K562 (cell line): ENCODE measurements around the gene CD36. TPM values are rescaled to one million over a fixed set of nuclear protein-coding genes. Genes with fewer than 3 reads are reported as not detected.

Source experiments
- ATAC-seq: fragments of 200-7000 bp; cut with Tn5 transposase; 3 replicates; pipeline ENCODE4 v1.9.1; 2020; ENCODE audit warnings: moderate library complexity
- BruUV-seq: library from RNA; stranded (reverse); fragments of 400-500 nt; replicated peaks from 2 replicates; lab custom pipeline; 2021; lab: Mats Ljungman, UMichigan
- CTCF ChIA-PET: fragments of 300-600 bp; formaldehyde crosslinking; extraction: SDS; loops from one replicate; lab custom pipeline; 2021; ENCODE audit warnings: low intra/inter-chr PET ratio; lab: Yijun Ruan, JAX
- POLR2A ChIA-PET: fragments of 300-600, 350-650 bp; sonication (Branson Sonifier 250); formaldehyde crosslinking; extraction: SDS; loops from one replicate; lab custom pipeline; 2021; ENCODE audit warnings: antibody characterized with exemption, inconsistent platforms; lab: Yijun Ruan, JAX
- DNase-seq, 4 experiments: peaks; one replicate each; pipeline versions ENCODE4 v3.0.0 to v3.0.0-alpha.2; 2011 to 2018; ENCODE audit warnings: low spot score in 3 of 4, mixed read lengths in 3 of 4; ENCODE audit errors: extremely low read depth in 1 of 4
- FAIRE-seq: peaks from 2 replicates; lab custom pipeline; 2011; peaks lifted over from hg19 to GRCh38; lab: Jason Lieb, UNC
- H2AFZ ChIP-seq: 2 replicates; pipeline ENCODE4 v1.6.0; 2011; ENCODE audit warnings: low read depth, low read length, control low read depth, inconsistent platforms
- H3K27ac ChIP-seq: fragments of 200-600 bp; 3 replicates; pipeline ENCODE4 v1.8.0; 2011; ENCODE audit warnings: low read depth, mild to moderate bottlenecking, control low read depth, inconsistent platforms, low read length, moderate library complexity, mixed read lengths; ENCODE audit errors: extremely low read depth
- H3K27me3 ChIP-seq, 2 experiments: fragments of 300-600 bp in 1 of 2; 2 replicates in 1 of 2; 3 replicates in 1 of 2; pipeline versions ENCODE4 v1.6.0 to v1.8.0; 2011; ENCODE audit warnings: inconsistent platforms in 2 of 2, low read length in 2 of 2, mild to moderate bottlenecking in 1 of 2, mixed read lengths in 1 of 2, moderate library complexity in 1 of 2; ENCODE audit not compliant: control insufficient read depth in 2 of 2, insufficient read depth in 2 of 2
- H3K36me3 ChIP-seq: fragments of 300-600 bp; 3 replicates; pipeline ENCODE4 v1.8.0; 2011; ENCODE audit warnings: mild to moderate bottlenecking, low read length, inconsistent platforms; ENCODE audit not compliant: control insufficient read depth, insufficient read depth
- H3K4me1 ChIP-seq, 2 experiments: fragments of 200-600 bp in 1 of 2; replicated peaks in 1 of 2; 2 replicates in 1 of 2; 3 replicates in 1 of 2; pipeline versions ENCODE4 v1.5.1 to v1.8.0; 2011; ENCODE audit warnings: inconsistent platforms in 2 of 2, low read length in 2 of 2, mild to moderate bottlenecking in 1 of 2, mixed read lengths in 1 of 2, moderate library complexity in 1 of 2; ENCODE audit not compliant: control insufficient read depth in 2 of 2, insufficient read depth in 2 of 2
- H3K4me2 ChIP-seq: 2 replicates; pipeline ENCODE4 v1.6.1; 2011; ENCODE audit warnings: low read length, control low read depth, inconsistent platforms, mixed read lengths; ENCODE audit not compliant: insufficient read depth
- H3K4me3 ChIP-seq: fragments of 200-600 bp; sonication (generic), shearing (Covaris generic); 2 replicates; pipeline ENCODE4 v1.5.1; 2016; ENCODE audit warnings: control low read depth, inconsistent platforms
- H3K79me2 ChIP-seq: fragments of 200-600 bp; 3 replicates; pipeline ENCODE4 v1.8.0; 2011; ENCODE audit warnings: low read length, inconsistent platforms; ENCODE audit not compliant: control insufficient read depth, insufficient read depth
- H3K9ac ChIP-seq, 2 experiments: 2 replicates each; pipeline versions ENCODE4 v1.6.0 to v1.6.1; 2011; ENCODE audit warnings: low read depth in 2 of 2, low read length in 2 of 2, control low read depth in 1 of 2, inconsistent platforms in 1 of 2, mild to moderate bottlenecking in 1 of 2, mixed read lengths in 1 of 2; ENCODE audit not compliant: insufficient read depth in 1 of 2
- H3K9me1 ChIP-seq: one replicate; pipeline ENCODE4 v1.6.0; 2011; ENCODE audit warnings: inconsistent platforms, mild to moderate bottlenecking, low read length, moderate library complexity; ENCODE audit not compliant: control insufficient read depth, insufficient read depth
- H3K9me3 ChIP-seq: replicated peaks from 2 replicates; pipeline ENCODE4 v1.5.1; 2011; ENCODE audit warnings: low read depth, low read length, inconsistent platforms; ENCODE audit not compliant: control insufficient read depth, insufficient read depth
- H4K20me1 ChIP-seq: replicated peaks from 2 replicates; pipeline ENCODE4 v1.6.1; 2011; ENCODE audit warnings: low read length, inconsistent platforms, mixed read lengths; ENCODE audit not compliant: control insufficient read depth, insufficient read depth
- JUN ChIP-seq, 2 experiments: sonication (generic) in 1 of 2; formaldehyde crosslinking in 1 of 2; IDR thresholded peaks; 2 replicates each; pipeline versions ENCODE4 v1.6.1 to v1.8.0; 2012 to 2022; ENCODE audit warnings: borderline replicate concordance in 2 of 2, mild to moderate bottlenecking in 2 of 2, improper control_type of control experiment in 1 of 2, low read depth in 1 of 2, low read length in 1 of 2, missing genetic modification reagents in 1 of 2
- KAT7 ChIP-seq: sonication (generic); formaldehyde crosslinking; IDR thresholded peaks from 2 replicates; pipeline ENCODE4 v1.8.0; 2022; ENCODE audit warnings: missing genetic modification reagents, mild to moderate bottlenecking, borderline replicate concordance
- NR4A1 ChIP-seq, 2 experiments: fragments of 250-450 bp in 1 of 2; fragments of 450-650 bp in 1 of 2; sonication (Bioruptor Pico) in 1 of 2; IDR thresholded peaks; 2 replicates each; pipeline versions ENCODE4 v1.4.0 to v1.6.1; 2016 to 2020; ENCODE audit warnings: mild to moderate bottlenecking in 2 of 2, missing compliant biosample characterization in 1 of 2, missing genetic modification characterization in 1 of 2, moderate library complexity in 1 of 2
- RFX1 ChIP-seq: fragments of 450-650 bp; IDR thresholded peaks from 2 replicates; pipeline ENCODE4 v1.6.1; 2016; ENCODE audit warnings: mild to moderate bottlenecking, moderate library complexity
- SMARCA5 ChIP-seq: fragments of 450-650 bp; IDR thresholded peaks from 2 replicates; pipeline ENCODE4 v1.6.1; 2016
- SNIP1 ChIP-seq: fragments of 450-650 bp; IDR thresholded peaks from 2 replicates; pipeline ENCODE4 v1.7.1; 2017; ENCODE audit warnings: low read depth, mild to moderate bottlenecking
- TBL1XR1 ChIP-seq, 2 experiments: IDR thresholded peaks; 2 replicates each; pipeline ENCODE4 v1.6.1; 2012; ENCODE audit warnings: improper control_type of control experiment in 2 of 2, low read length in 2 of 2, mild to moderate bottlenecking in 1 of 2
- ZFP36 ChIP-seq: fragments of 150-350 bp; IDR thresholded peaks from 2 replicates; pipeline ENCODE4 v1.6.1; 2018; ENCODE audit warnings: low read length, low read depth; ENCODE audit not compliant: partially characterized antibody
- ZNF280B ChIP-seq: fragments of 250-450 bp; sonication (Bioruptor Pico); IDR thresholded peaks from 2 replicates; pipeline ENCODE4 v1.5.1; 2021; ENCODE audit warnings: mild to moderate bottlenecking
- ZZZ3 ChIP-seq: fragments of 450-650 bp; IDR thresholded peaks from 2 replicates; pipeline ENCODE4 v1.6.1; 2016; ENCODE audit warnings: antibody characterized with exemption, mild to moderate bottlenecking, moderate library complexity
- WGBS: fragments of 100-300 bp; shearing (Covaris generic); methylation state at CpG from one replicate; pipeline ENCODE4 v1.1.6; 2016; ENCODE audit warnings: low coverage, mixed read lengths; ENCODE audit not compliant: insufficient coverage; ENCODE audit errors: missing lambda C conversion rate; 5-methylcytosine and 5-hydroxymethylcytosine counted together
- in situ Hi-C: fragments of 300-500 bp; cut with MboI; formaldehyde crosslinking; loops from 4 replicates; pipeline ENCODE4 v1.15.0; 2018; ENCODE audit warnings: inconsistent platforms, mixed read lengths
- intact Hi-C: fragments of 100-400 bp; cut with micrococcal nuclease; formaldehyde crosslinking; loops from 2 replicates; pipeline ENCODE4 v1.14.2; 2022
- polyA plus RNA-seq, 8 experiments: library from polyadenylated mRNA; depleted of rRNA in 4 of 8; stranded (reverse) in 5 of 8; unstranded in 3 of 8; fragments of >200 nt; fragmentation: Nextera tagmentation in 2 of 8; fragmentation: Illumina TruSeq in 1 of 8; extraction: Ambion mirVana in 2 of 8; extraction: Trizol in 1 of 8; gene quantifications; 2 replicates each; pipeline versions ENCODE4 v1.2.1 to v1.2.3, GENCODE V29; 2011 to 2014; ENCODE audit warnings: inconsistent platforms in 1 of 8, missing spikeins in 1 of 8
- total RNA-seq, 7 experiments: library from RNA; depleted of rRNA in 6 of 7; stranded (reverse); fragments of >200 nt in 6 of 7; fragmentation: Illumina TruSeq in 2 of 7; extraction: Trizol in 2 of 7; gene quantifications; 2 replicates each; pipeline versions ENCODE4 v1.2.1 to v1.2.3, GENCODE V29; 2011 to 2021; ENCODE audit warnings: low replicate concordance in 1 of 7
- TF ChIP-seq, protein P1 (sequence below): sonication (generic); formaldehyde crosslinking; IDR thresholded peaks from 2 replicates; pipeline ENCODE4 v1.5.0; 2020; ENCODE audit warnings: missing genetic modification reagents
- TF ChIP-seq, protein P2 (sequence below): fragments of 250-450 bp; sonication (Bioruptor Pico); IDR thresholded peaks from 2 replicates; pipeline ENCODE4 v1.4.0; 2020; ENCODE audit warnings: mild to moderate bottlenecking

The CD36 gene
- total and polyA plus RNA-seq, 9 of the 15 experiments (the other 6 are each of a cell fraction or from before 2014, with no cell fraction given): 0.09 to 4.0 (median 0.42) TPM

GRCh38 chr7:80675090-80675489 is 36.6 kb downstream of the CD36 start (continued):
- TF ChIP-seq, protein P1, sequence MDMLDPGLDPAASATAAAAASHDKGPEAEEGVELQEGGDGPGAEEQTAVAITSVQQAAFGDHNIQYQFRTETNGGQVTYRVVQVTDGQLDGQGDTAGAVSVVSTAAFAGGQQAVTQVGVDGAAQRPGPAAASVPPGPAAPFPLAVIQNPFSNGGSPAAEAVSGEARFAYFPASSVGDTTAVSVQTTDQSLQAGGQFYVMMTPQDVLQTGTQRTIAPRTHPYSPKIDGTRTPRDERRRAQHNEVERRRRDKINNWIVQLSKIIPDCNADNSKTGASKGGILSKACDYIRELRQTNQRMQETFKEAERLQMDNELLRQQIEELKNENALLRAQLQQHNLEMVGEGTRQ: no peak
- TF ChIP-seq TBL1XR1 (IDR thresholded peaks at IDR 0.05; ENCODE audit: low read length in 2 of 2) (no peak), SNIP1 (no peak), NR4A1 (CRISPR knock-in tag; IDR thresholded peaks at IDR 0.05) (no peak), NR4A1 (tag; IDR thresholded peaks at IDR 0.05) (no peak), RFX1 (no peak), ZNF280B (CRISPR knock-in tag) (no peak)
- TF ChIP-seq, protein P2, sequence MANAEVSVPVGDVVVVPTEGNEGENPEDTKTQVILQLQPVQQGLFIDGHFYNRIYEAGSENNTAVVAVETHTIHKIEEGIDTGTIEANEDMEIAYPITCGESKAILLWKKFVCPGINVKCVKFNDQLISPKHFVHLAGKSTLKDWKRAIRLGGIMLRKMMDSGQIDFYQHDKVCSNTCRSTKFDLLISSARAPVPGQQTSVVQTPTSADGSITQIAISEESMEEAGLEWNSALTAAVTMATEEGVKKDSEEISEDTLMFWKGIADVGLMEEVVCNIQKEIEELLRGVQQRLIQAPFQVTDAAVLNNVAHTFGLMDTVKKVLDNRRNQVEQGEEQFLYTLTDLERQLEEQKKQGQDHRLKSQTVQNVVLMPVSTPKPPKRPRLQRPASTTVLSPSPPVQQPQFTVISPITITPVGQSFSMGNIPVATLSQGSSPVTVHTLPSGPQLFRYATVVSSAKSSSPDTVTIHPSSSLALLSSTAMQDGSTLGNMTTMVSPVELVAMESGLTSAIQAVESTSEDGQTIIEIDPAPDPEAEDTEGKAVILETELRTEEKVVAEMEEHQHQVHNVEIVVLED: no peak

DNA sequence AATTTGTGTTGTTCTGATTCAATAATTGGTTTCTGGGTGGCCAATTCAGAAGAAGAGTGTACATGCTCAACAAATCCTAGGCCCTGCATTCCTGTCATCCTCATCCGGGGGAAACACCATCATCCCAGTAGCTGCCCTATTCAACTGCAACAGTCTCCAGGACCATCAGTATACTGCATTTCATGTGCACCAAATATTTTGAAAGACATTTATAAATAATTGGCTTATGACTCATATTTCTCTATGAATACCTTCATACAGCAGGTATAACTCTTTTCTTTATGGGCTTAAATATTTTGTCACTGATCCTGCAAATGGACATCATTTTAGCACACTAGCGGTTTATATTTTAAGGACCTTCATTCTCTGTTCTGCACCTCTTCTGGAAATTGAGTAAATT is 38.0 kb downstream of the CD36 start:
- Histone ChIP-seq H3K4me3 (no peak overlapping the region), H3K4me2 (no peak overlapping the region), H3K4me1 (no peaks in the 10 kb centered on the region), H4K20me1 (no peaks in the 10 kb centered on the region), H2AFZ (no peak overlapping the region), H3K27me3 (no peaks in the 10 kb centered on the region), H3K9me3 (no peaks in the 10 kb centered on the region), H3K79me2 (no peaks in the 10 kb centered on the region), H3K27ac (no peak overlapping the region), H3K9me1 (no peaks in the 10 kb centered on the region), H3K9ac (no peak overlapping the region), H3K36me3 (no peaks in the 10 kb centered on the region)
- in situ Hi-C loops (no loop called here), intact Hi-C loops (no loop called here)
- DNase-seq (no peak), ATAC-seq (no peak), FAIRE-seq (no peak)
- CTCF ChIA-PET: no interaction called here
- no peak for TF ChIP-seq SMARCA5
- no peak for TF ChIP-seq ZZZ3
- TF ChIP-seq JUN (IDR thresholded peaks at IDR 0.05; ENCODE audit: borderline replicate concordance, low read depth, low read length): no peak
- no peak for TF ChIP-seq JUN (CRISPR knock-in tag; IDR thresholded peaks at IDR 0.05; ENCODE audit: borderline replicate concordance)
- no peak for TF ChIP-seq KAT7
- no peak for TF ChIP-seq ZFP36
- WGBS: 0% methylated on average over 2 of the region's 2 CpGs
- no TSS peak for BruUV-seq
- POLR2A ChIA-PET: no interaction called here
